Esophagus muscularis mucosa (tissue), 4 donors: Measurements from ENCODE around the gene FOXK1.

Experiments
- EP300 ChIP-seq: sonication (generic); formaldehyde crosslinking; IDR thresholded peaks from one replicate; pipeline ENCODE4 v1.6.1; 2017; ENCODE audit warnings: antibody characterized with exemption
- POLR2AphosphoS5 ChIP-seq, 2 donors: sonication (generic); formaldehyde crosslinking; IDR thresholded peaks; one replicate each; pipeline ENCODE4 v1.6.1; 2017; ENCODE audit warnings: antibody characterized with exemption in 2 of 2
- TF ChIP-seq, protein P1 (sequence below), 3 experiments: fragments of 200-600 bp in 2 of 3; fragments of 450-650 bp in 1 of 3; sonication (generic) in 2 of 3; IDR thresholded peaks; one replicate each; pipeline ENCODE4 v1.5.1; 2017 to 2019; ENCODE audit warnings: antibody characterized with exemption in 3 of 3, mild to moderate bottlenecking in 2 of 3, moderate library complexity in 1 of 3

GRCh38 chr7:4711093-4711492 lies 29.0 kb downstream of the FOXK1 start:
- TF ChIP-seq, protein P1, sequence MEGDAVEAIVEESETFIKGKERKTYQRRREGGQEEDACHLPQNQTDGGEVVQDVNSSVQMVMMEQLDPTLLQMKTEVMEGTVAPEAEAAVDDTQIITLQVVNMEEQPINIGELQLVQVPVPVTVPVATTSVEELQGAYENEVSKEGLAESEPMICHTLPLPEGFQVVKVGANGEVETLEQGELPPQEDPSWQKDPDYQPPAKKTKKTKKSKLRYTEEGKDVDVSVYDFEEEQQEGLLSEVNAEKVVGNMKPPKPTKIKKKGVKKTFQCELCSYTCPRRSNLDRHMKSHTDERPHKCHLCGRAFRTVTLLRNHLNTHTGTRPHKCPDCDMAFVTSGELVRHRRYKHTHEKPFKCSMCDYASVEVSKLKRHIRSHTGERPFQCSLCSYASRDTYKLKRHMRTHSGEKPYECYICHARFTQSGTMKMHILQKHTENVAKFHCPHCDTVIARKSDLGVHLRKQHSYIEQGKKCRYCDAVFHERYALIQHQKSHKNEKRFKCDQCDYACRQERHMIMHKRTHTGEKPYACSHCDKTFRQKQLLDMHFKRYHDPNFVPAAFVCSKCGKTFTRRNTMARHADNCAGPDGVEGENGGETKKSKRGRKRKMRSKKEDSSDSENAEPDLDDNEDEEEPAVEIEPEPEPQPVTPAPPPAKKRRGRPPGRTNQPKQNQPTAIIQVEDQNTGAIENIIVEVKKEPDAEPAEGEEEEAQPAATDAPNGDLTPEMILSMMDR (IDR thresholded peaks at IDR 0.05) = no peak
- TF ChIP-seq POLR2AphosphoS5 (IDR thresholded peaks at IDR 0.05) (no peak), EP300 (no peak)
